GM18858 (cell line): ENCODE results near the gene OPN3.
A peak's percentile ranks its signal among the peaks of the same experiment; 100 is the strongest.

Experiments used
- ATAC-seq: cut with Tn5 transposase; IDR thresholded peaks from one replicate; pipeline ENCODE4 v1.9.1; 2021; ENCODE audit not compliant: unreplicated experiment

OPN3 gene

GRCh38 chr1:241647658-241648057 lies 7.5 kb upstream of the OPN3 start:
- ATAC-seq = no peak

GRCh38 chr1:241646201-241646600 lies 6.0 kb upstream of the OPN3 start:
- ATAC-seq = no peak

- ATAC-seq = no peak
Observed at GRCh38 chr1:241645199-241645598, 5.0 kb upstream of the OPN3 start.

- no peak for ATAC-seq
Observed at GRCh38 chr1:241644259-241644658, 4.1 kb upstream of the OPN3 start.

DNA sequence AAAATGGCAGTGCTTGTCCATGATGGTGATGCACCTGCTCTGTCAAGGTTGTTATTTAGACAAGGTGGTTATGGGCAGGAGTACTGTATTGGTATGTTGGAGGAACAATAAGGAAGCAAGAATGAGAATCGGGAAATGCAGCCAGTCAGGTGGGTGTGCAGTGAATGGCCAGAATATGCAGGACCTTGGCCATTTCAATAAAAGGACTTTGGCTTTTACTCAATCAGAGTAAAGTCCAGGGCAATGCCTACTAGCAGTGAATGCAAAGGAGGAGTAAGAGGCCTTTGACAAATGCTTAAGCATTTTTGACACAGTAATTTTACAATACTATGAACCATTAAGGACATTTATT lies 2.4 kb upstream of the OPN3 start:
- no peak for ATAC-seq

DNA sequence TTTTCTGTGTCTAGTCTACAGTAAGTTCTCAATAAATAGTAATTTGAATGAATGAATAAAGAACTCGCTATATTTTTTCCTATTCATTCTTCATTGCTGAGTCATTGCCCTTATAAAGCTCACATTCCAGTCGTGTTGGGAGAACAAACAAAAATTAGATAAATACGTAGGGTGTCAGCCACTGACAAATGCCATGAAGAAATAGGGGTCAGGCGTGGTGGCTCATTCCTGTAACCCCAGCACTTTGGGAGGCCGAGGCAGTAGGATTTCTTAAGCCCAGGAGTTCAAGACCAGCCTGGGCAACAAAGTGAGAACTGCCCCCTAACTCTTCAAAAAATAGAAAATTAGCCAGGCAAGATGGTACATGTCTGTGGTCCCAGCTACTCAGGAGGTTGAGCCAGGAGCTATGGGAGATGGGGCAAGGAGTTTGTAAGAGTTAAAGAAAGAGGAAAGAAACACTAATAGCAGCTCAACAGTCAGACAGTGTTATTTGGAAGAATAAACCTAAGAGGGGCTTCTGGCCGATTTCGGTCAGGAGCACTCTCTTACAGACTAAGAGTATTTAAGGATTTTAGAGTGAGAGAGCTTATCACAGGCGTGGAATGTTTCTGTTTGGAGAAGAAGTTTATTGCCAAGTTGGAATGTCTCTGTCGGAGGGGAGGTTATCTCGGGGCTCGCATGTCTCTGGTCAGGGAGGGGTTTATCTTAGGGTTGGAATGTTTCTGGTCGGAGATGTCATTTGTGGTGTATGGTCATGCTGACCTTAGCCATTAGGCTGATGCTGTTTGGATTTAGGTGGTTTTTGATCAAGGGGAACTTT lies 1.8 kb upstream of the OPN3 start:
- ATAC-seq = no peak

DNA sequence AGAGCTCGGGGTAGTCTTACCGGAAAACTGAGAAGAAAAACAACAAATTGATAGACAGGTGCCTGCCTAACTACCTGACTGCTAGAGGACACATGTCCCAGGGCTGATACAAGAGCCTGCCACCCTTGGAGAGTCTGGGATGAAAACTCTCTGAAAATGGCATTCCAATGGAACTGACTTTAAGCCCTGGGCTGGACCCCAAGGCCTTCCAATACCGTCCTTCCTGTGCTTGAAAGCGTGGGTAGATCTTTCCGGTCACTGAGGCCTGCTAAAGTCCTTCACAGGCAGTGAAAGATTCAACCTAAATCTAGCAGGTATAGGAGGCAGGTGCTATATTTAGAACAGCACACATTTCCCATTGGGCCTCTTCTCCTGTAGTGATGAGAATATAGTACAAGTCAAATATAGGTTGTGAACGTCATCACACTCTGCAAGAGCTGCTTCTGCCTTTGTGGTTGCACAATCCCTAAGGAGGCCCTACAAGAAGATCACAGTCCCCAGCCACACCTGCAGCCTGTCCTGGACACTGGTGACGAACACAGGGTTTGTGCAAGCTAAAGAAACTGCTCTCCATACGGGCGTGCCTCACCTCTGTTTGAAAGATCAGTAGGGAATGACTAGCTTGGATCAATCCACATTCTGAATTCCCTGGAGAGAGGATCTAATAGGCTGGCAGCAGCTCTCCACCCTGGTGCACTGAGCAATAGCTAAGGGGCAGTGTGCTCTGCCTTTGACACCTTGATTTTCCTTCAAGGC lies 876 bp upstream of the OPN3 start:
- ATAC-seq = no peak

DNA sequence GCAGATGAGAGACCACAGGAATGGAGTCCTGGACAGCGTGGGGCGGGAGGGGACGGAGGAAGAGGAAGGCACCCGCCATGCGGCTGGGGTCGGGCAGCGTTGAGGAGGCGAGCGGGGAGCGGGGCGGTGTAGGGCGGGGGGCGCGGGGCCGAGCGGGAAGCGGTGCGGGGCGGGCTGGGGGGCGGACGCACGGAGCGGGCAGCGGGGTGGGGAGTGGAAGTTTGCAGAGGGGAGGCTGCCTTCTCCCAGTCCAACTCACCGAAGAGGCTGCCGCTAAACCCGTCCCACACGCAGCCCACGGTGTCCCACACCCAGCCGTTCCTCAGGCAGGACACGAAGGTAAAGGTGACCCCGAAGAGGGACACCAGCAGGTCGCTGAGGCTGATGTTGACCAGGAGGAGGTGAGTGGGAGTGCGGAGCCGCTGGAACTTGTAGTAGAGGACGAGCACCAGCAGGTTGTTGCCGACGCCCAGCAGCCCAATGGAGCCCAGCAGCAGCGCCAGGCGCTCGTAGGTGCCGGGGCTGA lies 483 bp downstream of the OPN3 start:
- peak; percentile 43 for ATAC-seq

- ATAC-seq = no peak
Observed at GRCh38 chr1:241638909-241639622, 1.1 kb downstream of the OPN3 start.

DNA sequence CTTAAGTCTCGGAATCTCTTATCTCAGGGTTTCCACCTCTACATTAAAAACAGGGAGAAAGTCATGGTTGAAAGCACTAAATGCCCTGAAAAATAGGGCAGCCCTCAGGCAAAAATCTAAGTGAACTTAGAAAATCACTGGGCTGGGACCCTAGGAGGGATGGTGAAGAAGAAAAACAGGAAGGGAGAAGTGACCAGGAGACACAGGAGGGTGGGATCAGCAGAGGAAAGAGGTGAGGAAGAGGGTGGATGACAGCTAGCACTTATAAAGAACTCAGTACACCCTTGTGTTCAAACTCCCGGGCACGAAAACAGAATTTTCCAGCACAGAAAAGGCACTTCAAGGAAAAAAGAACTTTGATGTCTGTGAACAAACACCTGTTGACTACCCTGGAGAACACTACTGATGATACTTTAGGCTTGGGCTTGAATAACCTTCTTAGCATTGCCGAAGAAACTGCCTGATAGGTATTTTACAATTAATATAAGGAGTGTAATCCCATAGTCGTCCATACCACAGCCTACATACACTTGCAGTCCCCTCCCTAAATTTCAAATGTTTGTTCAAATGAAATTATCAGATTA lies 2.0 kb downstream of the OPN3 start:
- ATAC-seq = no peak

GRCh38 chr1:241637604-241638003 lies 2.6 kb downstream of the OPN3 start:
- no peak for ATAC-seq

DNA sequence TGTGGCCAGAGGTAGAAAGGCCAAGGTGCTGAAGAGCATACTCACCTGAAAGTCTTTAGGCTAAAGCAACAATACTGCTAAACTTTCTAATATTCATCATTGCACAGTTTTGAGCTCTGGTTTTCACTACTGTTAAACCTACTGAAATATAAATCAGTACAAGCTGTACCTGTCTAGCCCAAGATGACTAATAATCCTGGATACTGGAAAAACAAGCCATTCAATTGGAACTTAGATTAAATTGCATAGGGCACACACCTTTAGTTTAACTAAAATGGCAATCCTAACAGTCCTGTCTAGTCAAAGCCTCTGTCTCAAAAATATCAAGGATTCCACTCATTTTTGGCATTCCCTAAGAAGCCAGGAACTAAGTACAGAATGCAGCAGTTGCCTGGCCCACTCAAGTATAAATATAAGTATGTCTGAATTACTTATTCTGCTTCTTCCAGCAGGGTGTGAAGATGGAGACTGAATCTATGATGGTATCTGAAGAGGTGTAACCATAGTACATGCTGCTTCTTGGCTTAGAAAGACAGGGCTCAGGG lies 3.1 kb downstream of the OPN3 start:
- ATAC-seq = no peak

GRCh38 chr1:241636291-241636690 lies 3.9 kb downstream of the OPN3 start:
- no peak for ATAC-seq

DNA sequence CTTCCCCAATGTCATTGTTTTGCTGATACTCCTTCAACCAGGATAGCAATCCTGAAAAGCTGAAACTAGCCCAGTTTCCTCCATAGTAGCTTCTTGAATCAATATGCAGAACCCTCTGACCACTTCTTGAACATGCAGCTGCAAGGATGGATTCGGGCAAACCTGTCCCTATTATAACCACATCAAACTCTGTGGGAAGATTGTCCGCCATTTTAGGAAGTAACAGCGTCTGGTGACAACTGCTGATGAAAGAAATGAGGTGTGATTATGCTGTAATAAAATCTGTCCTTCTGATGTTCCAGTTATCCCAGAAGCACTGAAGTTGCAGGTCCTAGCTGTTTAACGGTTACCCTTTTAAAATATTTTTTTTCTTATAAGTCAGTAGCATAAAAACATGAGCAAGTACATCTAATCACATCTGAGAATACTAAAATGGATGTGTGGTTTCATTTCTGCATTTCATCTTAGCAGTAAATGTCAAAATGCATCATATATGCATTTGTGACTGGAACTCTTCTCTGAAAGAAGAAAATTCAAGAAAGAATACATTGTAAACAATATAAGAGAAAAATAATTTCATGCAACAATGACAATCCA lies 4.5 kb downstream of the OPN3 start:
- ATAC-seq = peak; percentile 24

DNA sequence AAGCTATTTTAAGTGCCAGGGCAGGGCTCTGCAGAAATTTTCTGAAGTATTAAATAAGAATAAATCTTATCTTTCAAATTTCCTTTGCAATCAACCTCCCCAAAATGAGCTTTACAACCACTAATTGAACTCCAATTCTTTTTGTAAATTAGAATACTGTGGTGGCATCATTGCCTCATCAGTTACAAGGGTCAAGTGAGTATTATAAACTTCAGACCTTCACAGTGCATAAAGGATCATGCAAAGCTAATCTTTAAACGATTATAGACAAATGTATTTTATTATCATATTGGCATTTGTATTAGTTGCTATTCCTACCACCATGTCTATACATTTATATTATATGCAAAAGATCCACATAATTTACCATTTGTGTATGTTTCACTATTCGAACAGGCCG lies 7.2 kb downstream of the OPN3 start:
- ATAC-seq = no peak

DNA sequence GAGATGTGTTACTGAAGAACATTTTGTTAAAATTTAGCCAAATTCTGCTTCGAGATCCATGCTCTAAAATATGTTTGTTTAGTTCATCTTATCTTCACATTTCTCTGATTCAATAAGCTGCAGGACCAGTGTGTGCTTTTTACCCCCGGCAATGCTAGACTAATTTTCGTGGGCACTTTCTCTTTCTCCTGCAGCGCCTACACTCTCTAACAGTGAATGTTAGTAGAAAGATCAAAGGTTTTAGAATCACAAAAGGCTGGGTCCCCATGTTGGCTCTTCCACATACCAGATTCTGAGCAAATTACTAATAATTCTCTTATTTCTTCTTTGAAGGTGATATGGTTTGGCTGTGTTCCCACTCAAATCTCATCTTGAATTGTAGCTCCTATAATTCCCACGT lies 8.5 kb downstream of the OPN3 start:
- no peak for ATAC-seq

- no peak for ATAC-seq
Observed at GRCh38 chr1:241630899-241631298, 9.3 kb downstream of the OPN3 start.

DNA sequence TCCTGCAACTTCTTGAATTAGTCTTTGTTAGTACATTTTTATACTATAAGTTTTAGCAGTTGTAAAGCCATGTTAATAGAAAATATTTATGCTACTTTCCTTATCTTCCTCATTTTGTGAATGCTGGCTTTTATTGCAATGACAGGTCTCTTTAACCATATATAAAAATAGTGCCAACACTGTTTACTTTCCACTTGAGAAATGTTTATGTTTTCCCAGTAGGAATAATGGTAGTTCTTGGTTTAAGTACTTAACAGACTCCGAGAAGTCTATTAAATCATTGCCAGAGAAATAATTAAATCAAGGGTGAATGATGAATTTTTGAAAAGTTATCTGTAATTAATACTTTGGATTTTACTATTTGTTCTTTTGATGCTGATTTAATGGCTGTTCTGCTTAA lies 9.7 kb downstream of the OPN3 start:
- no peak for ATAC-seq

GRCh38 chr1:241630005-241630404 lies 10.2 kb downstream of the OPN3 start:
- no peak for ATAC-seq

- ATAC-seq = peak; percentile 72
Observed at GRCh38 chr1:241627453-241628259, 12.5 kb downstream of the OPN3 start.
